Daoy (cell line): ENCODE results near the gene NSD1. TPM values are rescaled to one million over a fixed set of nuclear protein-coding genes. Genes with fewer than 3 reads are reported as not detected.
A peak's percentile ranks its signal among the peaks of the same experiment; 100 is the strongest.

ENCODE experiments used
- DNase-seq: peaks from one replicate; pipeline ENCODE4 v3.0.0-alpha.2; 2015; ENCODE audit warnings: low read depth
- total RNA-seq: library from RNA; depleted of rRNA; stranded (reverse); fragments of >200 nt; shearing (Covaris generic); gene quantifications from 2 replicates; pipeline ENCODE4 v1.2.3, GENCODE V29; 2014; rRNA removed

The NSD1 gene, protein sequence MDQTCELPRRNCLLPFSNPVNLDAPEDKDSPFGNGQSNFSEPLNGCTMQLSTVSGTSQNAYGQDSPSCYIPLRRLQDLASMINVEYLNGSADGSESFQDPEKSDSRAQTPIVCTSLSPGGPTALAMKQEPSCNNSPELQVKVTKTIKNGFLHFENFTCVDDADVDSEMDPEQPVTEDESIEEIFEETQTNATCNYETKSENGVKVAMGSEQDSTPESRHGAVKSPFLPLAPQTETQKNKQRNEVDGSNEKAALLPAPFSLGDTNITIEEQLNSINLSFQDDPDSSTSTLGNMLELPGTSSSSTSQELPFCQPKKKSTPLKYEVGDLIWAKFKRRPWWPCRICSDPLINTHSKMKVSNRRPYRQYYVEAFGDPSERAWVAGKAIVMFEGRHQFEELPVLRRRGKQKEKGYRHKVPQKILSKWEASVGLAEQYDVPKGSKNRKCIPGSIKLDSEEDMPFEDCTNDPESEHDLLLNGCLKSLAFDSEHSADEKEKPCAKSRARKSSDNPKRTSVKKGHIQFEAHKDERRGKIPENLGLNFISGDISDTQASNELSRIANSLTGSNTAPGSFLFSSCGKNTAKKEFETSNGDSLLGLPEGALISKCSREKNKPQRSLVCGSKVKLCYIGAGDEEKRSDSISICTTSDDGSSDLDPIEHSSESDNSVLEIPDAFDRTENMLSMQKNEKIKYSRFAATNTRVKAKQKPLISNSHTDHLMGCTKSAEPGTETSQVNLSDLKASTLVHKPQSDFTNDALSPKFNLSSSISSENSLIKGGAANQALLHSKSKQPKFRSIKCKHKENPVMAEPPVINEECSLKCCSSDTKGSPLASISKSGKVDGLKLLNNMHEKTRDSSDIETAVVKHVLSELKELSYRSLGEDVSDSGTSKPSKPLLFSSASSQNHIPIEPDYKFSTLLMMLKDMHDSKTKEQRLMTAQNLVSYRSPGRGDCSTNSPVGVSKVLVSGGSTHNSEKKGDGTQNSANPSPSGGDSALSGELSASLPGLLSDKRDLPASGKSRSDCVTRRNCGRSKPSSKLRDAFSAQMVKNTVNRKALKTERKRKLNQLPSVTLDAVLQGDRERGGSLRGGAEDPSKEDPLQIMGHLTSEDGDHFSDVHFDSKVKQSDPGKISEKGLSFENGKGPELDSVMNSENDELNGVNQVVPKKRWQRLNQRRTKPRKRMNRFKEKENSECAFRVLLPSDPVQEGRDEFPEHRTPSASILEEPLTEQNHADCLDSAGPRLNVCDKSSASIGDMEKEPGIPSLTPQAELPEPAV (N-terminal part only)
- total RNA-seq, result 25.4 and 45.7 TPM in 2 replicates

DNA sequence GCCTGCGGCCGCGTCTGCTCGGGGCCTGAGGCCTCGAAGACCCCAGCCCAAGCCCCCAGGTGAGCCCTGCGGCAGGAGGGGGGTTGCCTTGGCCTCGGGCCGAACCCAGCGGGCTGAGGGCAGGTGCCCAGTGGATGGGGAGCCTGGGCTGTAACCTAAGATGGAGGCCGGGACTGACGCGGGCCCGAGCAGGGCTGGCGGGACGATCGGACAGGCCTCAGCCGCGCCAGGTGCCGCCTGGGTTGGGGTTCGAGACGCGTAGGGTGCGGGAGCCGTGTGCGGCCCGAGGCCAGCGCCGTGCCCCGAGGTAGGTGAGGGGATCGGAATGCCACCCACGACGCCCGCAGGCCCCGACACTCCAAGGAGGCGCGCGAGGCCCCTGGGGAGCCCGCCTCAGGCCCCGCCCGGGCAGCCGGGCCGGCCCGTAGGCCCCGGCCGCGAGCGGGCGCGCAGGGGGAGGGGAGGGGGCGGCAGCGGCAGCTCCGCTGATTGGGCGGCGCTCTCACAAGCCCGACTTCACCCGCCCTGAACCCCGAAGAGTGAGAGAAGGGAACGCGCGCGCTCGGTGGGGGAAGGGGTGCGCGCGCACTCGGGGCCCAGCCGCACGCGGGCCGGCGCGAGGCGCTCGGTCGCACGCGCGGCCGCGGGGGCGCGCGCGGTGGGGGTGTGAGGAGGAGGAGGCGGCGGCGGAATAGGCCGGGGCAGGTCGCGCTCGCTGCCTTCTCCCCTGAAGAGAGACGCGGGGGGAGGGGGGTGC, at the start of gene NSD1:
NSD1 (plus strand) TSS at position 678 of the 757 bp plus-strand sequence. CDS start 1,331 bp downstream, outside the sequence.
- peak; percentile 84 for DNase-seq

DNA sequence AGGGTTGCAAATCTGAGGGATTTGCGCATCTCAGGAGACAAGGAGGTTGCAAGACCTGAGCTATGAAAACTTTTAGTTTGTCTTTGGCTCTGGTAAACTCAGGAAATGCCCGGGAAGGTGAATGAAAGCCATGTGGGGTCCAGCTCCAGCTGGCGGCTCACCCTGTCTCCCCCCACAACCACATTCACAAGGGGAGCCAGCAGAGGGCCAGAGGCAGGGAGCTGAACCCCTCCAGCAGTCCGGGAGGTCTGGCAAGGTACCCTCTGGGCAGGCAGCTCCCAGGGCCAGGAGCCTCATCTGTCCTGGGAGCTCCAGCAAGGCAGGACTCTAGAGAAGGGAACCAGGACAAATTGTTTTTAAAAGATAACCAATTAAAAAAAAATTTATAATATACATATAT, 49.4 kb upstream of the NSD1 start:
- no peak for DNase-seq

DNA sequence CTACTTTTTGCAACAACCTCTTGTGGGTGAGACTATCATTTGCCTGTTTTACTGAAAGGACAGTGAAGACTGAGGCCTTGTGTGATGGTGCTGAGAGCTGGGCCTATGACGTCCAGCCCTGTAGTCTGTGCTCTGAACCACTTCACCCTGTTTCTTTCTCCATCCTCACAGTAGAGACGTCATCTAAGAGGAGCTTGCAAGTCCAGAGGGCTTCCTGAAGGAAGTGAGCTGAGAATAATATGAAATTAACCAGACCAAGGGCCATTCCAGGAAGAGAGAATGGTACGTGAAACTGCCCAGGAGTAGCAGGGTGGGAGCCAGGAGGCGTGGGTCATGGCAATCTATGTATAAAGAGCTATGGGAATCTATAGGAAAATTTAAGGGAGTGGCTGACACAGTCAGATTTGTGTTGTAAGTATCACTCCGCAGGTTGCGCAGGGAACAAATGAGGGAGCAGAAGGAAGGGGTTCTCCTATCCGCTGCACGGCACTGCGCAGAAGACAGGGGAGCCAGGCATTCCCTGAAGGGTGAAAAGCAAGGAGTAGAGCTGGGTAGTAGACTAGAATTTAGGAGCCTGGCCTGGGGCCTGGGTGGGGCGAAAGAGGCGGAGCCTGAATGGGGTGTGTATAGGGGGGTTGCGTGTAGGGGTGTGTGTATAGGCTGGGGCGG, 47.5 kb upstream of the NSD1 start:
- DNase-seq, result no peak

DNA sequence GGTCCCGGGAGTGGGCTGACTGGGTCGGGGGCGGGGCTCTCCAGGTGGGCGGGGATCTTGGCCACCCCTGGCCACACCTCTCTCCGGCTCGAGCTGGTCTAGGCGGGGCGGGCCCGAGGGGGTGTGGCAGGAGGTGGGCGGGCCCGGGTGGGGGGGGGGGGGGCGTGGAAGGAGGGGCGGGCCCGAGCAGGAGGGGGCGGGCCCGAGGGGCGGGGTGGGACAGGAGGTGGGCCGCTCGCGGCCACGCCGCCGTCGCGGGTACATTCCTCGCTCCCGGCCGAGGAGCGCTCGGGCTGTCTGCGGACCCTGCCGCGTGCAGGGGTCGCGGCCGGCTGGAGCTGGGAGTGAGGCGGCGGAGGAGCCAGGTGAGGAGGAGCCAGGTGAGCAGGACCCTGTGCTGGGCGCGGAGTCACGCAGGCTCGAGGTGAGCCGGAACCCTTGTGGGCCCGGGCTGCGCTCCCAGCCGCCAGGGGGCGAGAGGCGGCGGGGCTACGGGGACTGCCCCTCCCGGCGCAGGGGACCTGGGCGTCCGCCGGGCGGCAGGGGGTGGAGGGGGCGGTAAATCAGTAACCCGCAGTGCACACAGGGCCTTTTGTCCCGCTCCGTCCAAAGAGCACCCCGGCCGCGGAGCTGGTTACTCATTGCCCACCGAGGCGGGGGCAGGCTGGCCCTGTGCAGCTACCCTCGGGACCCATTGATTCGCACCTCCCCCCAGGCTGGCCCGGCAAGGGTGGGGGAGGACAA, 46.7 kb upstream of the NSD1 start, which contains the start of gene FGFR4:
FGFR4 (plus strand) TSS at position 262 of the 744 bp plus-strand sequence. CDS start 2,688 bp downstream, outside the sequence.
- peak; percentile 75 for DNase-seq

DNA sequence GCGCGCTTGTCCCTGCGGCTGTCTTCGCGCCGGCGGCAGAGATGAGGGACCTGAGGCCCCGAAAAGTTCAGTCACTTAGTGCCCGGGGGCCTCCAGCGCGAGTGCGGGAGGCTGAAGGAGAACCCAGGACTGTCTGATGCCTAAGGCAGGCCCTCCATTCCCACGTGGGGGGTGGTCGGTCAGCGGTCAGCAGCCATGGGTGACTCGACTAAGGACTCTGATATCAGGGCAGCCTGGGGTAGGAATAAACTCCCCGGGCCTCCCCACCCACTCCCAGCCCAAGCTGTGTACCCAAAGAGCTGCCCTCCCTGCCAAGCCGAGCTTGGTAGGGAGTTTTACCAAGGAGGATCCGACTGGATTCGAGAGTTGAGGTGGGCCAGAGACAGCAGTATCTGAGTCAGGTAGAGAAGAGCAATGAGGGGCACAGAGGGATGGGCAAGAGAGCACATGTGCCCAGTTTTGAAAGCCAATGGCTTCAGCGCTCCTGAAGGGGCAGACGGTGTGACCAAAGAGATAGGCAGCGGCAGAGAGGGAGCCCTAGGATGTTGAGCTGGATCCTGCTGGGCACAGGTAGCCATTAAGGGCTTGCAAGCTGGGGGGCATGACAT, 46.1 kb upstream of the NSD1 start:
- DNase-seq, result no peak

DNA sequence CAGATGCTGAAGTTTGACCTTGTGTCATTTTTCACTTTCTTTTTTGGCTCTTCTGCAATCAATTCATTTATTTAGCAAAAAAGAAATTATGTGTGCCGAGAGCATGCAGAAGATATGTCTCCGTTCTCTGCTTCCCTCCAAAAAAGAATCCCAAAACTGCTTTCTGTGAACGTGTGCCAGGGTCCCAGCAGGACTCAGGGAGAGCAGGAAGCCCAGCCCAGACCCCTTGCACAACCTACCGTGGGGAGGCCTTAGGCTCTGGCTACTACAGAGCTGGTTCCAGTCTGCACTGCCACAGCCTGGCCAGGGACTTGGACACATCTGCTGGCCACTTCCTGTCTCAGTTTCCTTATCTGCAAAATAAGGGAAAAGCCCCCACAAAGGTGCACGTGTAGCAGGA, 44.4 kb upstream of the NSD1 start:
- no peak for DNase-seq

DNA sequence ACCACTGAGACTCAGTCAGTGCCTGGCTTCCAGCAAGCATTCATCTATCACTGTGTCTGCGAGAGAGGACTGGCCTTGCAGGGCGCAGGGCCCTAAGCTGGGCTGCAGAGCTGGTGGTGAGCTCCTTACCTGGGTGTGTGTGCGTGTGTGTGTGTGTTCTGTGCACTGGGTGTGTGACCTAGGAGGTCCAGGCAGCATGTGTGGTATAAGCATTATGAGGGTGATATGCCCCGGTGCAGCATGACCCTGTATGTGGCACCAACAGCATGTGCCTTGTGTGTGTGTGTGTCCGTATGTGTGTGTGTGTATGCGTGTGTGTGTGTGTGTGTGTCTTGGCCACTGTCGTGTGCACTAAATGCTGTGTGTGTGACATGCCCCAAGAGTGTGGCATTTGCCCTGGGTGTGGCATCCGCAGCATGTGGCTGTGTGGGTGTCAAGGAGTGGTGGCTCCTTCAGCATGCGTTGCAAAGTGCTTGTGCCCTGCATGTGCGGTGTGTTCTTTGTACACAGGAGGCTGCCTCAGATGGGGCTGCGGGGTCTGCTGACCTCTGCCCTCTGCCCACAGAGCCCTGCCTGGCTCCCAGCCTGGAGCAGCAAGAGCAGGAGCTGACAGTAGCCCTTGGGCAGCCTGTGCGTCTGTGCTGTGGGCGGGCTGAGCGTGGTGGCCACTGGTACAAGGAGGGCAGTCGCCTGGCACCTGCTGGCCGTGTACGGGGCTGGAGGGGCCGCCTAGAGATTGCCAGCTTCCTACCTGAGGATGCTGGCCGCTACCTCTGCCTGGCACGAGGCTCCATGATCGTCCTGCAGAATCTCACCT, 43.5 kb upstream of the NSD1 start:
- DNase-seq, result no peak

DNA sequence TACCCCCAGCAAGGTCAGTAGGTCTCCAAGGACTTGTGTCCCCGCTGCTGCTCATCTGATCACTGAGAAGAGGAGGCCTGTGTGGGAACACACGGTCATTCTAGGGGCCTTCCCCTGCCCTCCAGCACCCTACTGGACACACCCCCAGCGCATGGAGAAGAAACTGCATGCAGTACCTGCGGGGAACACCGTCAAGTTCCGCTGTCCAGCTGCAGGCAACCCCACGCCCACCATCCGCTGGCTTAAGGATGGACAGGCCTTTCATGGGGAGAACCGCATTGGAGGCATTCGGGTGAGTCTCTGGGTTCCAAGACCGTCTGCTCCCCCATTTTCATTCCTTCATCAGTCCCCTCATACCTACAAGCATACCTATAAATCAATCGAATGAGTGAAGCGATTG, 42.8 kb upstream of the NSD1 start:
- no peak for DNase-seq

DNA sequence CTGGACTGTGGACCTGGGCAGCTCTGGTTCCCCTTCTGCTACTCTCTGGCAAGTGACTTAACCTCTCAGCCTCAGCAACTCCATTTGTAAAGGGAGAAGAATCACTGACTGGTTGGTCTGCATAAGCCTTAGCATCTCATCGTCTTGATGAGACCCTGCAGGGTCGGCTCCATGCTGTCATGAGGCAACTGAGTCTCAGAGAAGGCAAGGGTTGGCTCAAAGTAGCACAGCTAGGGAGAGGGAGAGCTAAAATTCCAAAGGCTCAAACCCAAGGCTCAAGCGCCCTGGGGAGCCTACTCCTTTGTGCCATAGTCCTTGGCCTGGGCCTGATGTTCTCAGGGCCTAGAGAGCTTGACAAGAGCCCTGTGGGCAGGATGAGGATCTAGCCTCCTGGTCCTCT, 42.3 kb upstream of the NSD1 start:
- DNase-seq, result no peak

DNA sequence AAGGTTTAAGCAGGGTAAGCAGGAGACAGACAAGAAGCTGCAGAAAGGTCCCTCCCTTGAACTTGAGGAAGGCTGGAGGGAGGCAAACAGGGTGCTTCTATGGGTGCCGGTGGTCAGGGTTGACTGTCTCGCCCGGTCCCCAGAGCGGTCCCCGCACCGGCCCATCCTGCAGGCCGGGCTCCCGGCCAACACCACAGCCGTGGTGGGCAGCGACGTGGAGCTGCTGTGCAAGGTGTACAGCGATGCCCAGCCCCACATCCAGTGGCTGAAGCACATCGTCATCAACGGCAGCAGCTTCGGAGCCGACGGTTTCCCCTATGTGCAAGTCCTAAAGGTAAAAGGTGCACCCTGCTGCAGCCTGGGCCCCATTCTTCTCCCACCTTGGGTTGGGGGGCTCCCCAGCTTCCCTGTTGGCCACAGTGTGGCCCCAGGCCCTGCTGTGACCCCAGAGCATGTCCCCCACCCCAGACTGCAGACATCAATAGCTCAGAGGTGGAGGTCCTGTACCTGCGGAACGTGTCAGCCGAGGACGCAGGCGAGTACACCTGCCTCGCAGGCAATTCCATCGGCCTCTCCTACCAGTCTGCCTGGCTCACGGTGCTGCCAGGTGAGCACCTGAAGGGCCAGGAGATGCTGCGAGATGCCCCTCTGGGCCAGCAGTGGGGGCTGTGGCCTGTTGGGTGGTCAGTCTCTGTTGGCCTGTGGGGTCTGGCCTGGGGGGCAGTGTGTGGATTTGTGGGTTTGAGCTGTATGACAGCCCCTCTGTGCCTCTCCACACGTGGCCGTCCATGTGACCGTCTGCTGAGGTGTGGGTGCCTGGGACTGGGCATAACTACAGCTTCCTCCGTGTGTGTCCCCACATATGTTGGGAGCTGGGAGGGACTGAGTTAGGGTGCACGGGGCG, 41.1 kb upstream of the NSD1 start:
- DNase-seq, result no peak

DNA sequence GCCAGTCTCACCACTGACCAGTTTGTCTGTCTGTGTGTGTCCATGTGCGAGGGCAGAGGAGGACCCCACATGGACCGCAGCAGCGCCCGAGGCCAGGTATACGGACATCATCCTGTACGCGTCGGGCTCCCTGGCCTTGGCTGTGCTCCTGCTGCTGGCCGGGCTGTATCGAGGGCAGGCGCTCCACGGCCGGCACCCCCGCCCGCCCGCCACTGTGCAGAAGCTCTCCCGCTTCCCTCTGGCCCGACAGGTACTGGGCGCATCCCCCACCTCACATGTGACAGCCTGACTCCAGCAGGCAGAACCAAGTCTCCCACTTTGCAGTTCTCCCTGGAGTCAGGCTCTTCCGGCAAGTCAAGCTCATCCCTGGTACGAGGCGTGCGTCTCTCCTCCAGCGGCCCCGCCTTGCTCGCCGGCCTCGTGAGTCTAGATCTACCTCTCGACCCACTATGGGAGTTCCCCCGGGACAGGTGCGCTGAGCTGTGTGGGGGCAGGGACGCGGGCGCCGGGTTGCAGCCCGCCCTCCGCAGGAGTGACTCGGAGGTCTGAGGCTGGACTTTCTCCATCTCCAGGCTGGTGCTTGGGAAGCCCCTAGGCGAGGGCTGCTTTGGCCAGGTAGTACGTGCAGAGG, 40.4 kb upstream of the NSD1 start:
- no peak for DNase-seq

DNA sequence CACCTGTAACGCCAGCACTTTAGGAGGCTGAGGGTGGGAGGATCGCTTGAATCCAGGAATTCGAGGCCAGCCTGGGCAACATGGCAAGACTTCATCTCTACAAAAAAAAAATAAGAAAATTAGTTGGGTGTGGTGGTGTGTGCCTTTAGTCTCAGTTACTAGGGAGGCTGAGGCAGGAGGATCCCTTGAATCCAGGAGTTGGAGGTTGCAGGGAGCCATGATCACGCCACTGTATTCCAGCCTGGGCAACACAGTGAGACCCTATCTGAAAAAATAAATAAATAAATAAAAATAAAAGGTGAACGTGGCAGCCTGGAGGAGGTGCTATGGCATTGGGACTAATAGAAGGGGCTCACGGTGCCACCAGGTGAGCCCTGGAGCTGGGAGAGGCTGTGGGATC, 39.8 kb upstream of the NSD1 start:
- no peak for DNase-seq

DNA sequence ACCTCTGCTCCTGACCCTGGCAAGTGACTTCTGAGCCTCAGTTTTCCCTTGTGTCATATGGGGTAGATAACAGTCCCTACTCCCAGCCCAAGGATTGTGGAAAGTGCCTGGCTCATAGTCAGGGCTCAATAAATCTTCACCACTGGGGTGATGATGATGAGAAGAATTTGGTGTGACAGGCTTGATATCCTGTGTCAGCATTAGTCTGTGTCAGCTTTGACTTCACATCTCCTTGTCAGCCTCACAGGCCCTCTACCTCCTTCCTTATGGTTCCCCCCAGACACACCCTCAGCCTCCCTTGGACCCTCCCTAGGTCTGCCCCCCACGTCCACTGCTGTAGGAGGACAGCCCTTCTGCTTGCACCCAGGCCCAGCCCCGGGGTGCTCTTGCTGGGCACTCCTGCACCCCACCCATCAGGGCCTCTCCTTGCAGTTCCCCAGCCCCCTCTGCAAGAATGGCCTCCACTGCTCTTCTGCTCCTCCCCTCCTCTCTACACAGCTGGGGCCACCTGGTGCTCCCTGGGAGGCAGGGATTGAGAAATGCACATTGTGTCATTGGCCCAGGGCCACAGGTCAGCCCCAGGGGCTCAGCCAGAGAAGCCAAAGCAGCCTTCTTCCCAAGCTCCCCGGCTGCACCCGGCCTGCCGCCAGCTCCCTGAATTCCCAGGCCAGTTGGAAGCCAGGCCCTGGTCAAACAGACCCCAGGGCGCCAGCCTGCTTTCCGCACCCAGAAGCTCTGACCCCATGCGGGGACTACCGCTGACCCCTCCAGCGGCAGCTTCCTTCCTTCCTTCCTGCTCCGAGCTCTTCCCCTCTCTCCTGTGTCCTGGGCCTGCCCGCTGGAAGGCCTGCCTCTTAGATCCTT, 39.1 kb upstream of the NSD1 start:
- peak; percentile 43 for DNase-seq

DNA sequence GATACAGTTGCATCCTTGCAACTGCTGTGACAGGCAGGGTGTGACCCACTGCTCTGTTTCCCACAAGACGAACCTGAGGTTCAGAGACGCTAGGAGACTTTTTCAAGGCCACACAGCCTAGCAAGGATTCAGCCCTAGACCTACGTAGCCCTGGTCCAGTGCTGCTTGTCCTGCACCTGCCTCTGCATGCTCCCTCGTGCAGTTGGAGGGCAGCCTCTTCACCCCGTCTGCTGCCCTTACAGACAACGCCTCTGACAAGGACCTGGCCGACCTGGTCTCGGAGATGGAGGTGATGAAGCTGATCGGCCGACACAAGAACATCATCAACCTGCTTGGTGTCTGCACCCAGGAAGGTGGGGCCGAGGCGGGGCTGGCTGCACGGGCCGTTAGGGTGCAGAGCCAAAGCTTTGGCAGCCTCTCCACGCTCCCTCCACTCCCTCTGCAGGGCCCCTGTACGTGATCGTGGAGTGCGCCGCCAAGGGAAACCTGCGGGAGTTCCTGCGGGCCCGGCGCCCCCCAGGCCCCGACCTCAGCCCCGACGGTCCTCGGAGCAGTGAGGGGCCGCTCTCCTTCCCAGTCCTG, 38.4 kb upstream of the NSD1 start:
- DNase-seq, result no peak

DNA sequence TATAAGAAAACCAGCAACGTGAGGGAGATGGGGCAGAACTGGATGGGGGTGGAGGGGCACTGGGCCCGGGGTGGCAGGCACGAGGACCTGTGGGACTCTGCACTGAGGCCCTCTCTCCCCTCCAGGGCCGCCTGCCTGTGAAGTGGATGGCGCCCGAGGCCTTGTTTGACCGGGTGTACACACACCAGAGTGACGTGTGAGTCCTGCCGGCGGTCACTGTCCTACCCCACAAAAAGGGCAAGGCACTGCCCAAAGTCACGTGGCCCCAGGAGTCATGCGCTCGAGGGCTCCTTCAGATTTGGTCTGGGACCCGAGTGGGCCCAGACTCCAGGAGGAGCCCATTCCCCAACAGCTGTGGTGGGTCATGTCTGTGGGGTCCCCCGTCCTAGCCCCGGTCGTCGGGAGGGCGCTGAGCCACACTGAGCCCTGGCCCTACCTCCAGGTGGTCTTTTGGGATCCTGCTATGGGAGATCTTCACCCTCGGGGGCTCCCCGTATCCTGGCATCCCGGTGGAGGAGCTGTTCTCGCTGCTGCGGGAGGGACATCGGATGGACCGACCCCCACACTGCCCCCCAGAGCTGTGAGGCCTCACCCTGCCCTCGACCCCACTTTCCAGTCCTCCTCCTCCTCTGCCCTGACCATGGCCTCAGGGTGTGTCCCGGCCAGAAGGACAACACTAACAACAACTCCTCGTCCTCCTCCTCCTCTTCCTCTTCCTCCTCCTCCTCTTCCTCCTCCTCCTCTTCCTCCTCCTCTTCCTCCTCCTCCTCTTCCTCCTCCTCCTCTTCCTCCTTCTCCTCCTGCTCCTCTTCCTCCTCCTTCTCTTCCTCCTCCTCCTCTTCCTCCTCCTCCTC, 37.2 kb upstream of the NSD1 start:
- no peak for DNase-seq
